Thyroid gland (tissue), 4 donors: ENCODE measurements around the gene EXOC7. TPM values are rescaled to one million over a fixed set of nuclear protein-coding genes. Genes with fewer than 3 reads are reported as not detected.

ENCODE experiments used
- DNase-seq, 2 donors: peaks; one replicate each; pipeline ENCODE4 v3.0.0-alpha.2; 2019
- H3K27ac ChIP-seq, 3 donors: fragments of 200-600 bp; sonication (generic); 1 replicate in 2 of 3; 2 replicates in 1 of 3; pipeline ENCODE4 v1.5.1; 2016 to 2019; ENCODE audit warnings: mild to moderate bottlenecking in 1 of 3, moderate library complexity in 1 of 3
- H3K27me3 ChIP-seq: fragments of 200-600 bp; sonication (generic); one replicate; pipeline ENCODE4 v1.5.1; 2019
- H3K36me3 ChIP-seq, 2 donors: fragments of 200-600 bp; sonication (generic); one replicate each; pipeline ENCODE4 v1.5.1; 2016 to 2019
- H3K4me1 ChIP-seq, 2 donors: fragments of 200-600 bp; sonication (generic); one replicate each; pipeline ENCODE4 v1.5.1; 2017 to 2019
- H3K4me3 ChIP-seq, 3 donors: fragments of 200-600 bp; sonication (generic); replicated peaks in 1 of 3; 1 replicate in 2 of 3; 2 replicates in 1 of 3; pipeline ENCODE4 v1.5.1; 2016; ENCODE audit warnings: mild to moderate bottlenecking in 1 of 3
- H3K9me3 ChIP-seq: fragments of 200-600 bp; sonication (generic); one replicate; pipeline ENCODE4 v1.5.1; 2017
- CTCF ChIP-seq, 6 experiments: fragments of 200-600 bp in 3 of 6; fragments of 450-650 bp in 3 of 6; sonication (generic) in 3 of 6; IDR thresholded peaks; one replicate each; pipeline ENCODE4 v1.5.1; 2016 to 2019; ENCODE audit warnings: antibody characterized with exemption in 6 of 6, mild to moderate bottlenecking in 2 of 6, inconsistent platforms in 1 of 6, moderate library complexity in 1 of 6
- POLR2A ChIP-seq, 2 donors: fragments of 450-650 bp; IDR thresholded peaks; one replicate each; pipeline ENCODE4 v1.6.1; 2017; ENCODE audit warnings: antibody characterized with exemption in 2 of 2, mild to moderate bottlenecking in 2 of 2, moderate library complexity in 1 of 2
- WGBS, 2 donors: methylation state at CpG; one replicate each; pipeline ENCODE4 v1.1.5; 2017; 5-methylcytosine and 5-hydroxymethylcytosine counted together
- intact Hi-C: fragments of 100-400 bp; cut with DNase I; formaldehyde crosslinking; loops from one replicate; pipeline ENCODE4 v1.15.1; 2023
- total RNA-seq, 4 donors: library from RNA; depleted of rRNA; stranded (reverse); fragments of >200 nt; gene quantifications; one replicate each; pipeline ENCODE4 v1.2.3, GENCODE V29; 2016

Gene EXOC7
- total RNA-seq, 4 donors from 2014 or later, result 97.8 to 131 (median 115) TPM

- intact Hi-C loops, result no loop called here
- H3K4me3 ChIP-seq, result peak overlapping the region in 1 of 3 donors; percentile 4
These were observed 34.8 kb upstream of the EXOC7 start for GRCh38 chr17:76138234-76138895.

DNA sequence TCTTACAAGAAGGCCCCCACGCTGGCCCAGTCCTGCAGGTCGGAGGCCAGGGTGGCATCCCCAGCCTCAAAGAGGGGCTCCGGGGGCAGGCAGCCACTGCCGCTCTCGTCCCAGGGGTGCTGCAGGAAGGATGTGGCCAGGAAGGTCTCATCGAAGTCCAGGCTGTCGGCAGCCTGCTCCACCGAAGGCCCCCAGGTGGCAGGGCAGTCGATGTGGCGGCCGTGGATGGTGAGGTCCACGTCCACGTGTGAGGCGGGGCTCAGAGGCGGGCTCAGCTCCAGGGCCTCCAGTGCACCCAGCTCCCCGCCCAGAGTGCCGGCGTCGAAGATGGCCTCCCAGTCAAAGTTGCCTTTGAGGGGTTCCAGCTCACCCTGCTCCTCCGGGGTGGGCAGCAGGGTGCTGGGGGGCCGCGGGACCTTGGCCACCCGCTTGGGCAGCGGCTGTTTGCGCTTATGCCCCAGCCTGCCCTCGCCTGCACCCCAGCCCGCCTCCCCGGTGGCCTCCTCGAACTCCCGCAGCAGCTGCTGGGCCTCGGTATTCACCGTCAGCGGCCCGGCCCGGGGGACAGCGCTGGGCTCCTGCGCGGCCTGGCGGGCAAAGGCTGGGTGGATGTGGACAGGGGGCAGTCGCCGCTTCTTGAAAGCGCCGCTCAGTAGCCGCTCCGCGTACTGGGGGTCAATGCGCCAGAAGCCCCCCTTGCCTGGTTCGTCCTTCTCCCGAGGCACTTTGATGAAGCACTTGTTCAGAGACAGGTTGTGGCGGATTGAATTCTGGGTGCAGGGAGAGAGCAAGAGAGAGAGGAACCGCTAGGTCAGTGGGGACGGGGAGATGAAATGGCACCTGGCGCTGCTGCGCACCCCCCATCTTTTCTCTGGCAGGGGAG, 34.0 kb upstream of the EXOC7 start:
- Histone ChIP-seq H3K27ac (peak overlapping the region in 1 of 3 donors; percentile 60), H3K4me1 (peaks cover 36 to 51% of the 10 kb centered on the region in 2 donors), H3K36me3 (no peaks in the 10 kb centered on the region), H3K27me3 (no peaks in the 10 kb centered on the region), H3K9me3 (no peaks in the 10 kb centered on the region), H3K4me3 (no peak overlapping the region)
- DNase-seq, result no peak
- WGBS, 2 donors, result 49 to 51% methylated on average over 22 to 29 of the region's 54 CpGs
- intact Hi-C loops, result no loop called here
- TF ChIP-seq CTCF (IDR thresholded peaks at IDR 0.05) (no peak), POLR2A (IDR thresholded peaks at IDR 0.05) (no peak)

More at GRCh38 chr17:76138234-76138895, 34.8 kb upstream of the EXOC7 start:
- peak; percentile 92 to 93 for DNase-seq
- WGBS, 2 donors, result 13 to 17% methylated on average over 21 to 23 of the region's 23 CpGs
- no peaks in the 10 kb centered on the region for H3K27me3 ChIP-seq
- no peaks in the 10 kb centered on the region for H3K36me3 ChIP-seq
- peaks cover 33 to 45% of the 10 kb centered on the region in 2 donors for H3K4me1 ChIP-seq
- no peaks in the 10 kb centered on the region for H3K9me3 ChIP-seq
- TF ChIP-seq POLR2A (IDR thresholded peaks at IDR 0.05), result peak in 1 of 2 donors; percentile 41
- TF ChIP-seq CTCF (IDR thresholded peaks at IDR 0.05), result no peak
- H3K27ac ChIP-seq, result peak overlapping the region; percentile 34 to 68 (median 60)

DNA sequence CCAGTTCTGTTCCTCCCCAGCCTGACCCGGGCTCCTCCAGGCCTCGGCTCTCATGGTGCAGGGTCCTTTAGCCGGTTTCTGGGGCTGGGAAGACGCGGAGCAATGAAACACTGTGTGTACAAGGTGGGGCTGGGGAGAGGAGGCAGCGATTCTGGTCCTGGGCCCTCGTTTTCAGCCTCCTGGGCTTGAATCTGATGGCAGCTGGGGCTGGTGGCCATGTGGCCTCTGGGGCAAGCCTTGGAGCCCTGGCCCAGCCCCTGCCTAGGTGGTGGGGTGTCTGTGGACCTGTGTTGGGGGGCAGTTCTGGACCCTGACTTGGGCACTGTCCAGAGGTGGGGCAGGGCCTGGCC, 33.4 kb upstream of the EXOC7 start:
- DNase-seq, result no peak
- 82 to 93% methylated on average over 3 to 7 of the region's 7 CpGs for WGBS, 2 donors
- no peak overlapping the region for H3K27ac ChIP-seq
- no peak overlapping the region for H3K4me3 ChIP-seq
- H3K9me3 ChIP-seq, result no peaks in the 10 kb centered on the region
- H3K36me3 ChIP-seq, result no peaks in the 10 kb centered on the region
- intact Hi-C loops, result no loop called here
- H3K4me1 ChIP-seq, result peaks cover 40 to 56% of the 10 kb centered on the region in 2 donors
- no peaks in the 10 kb centered on the region for H3K27me3 ChIP-seq
- TF ChIP-seq POLR2A (IDR thresholded peaks at IDR 0.05), result no peak
- TF ChIP-seq CTCF (IDR thresholded peaks at IDR 0.05), result no peak

DNA sequence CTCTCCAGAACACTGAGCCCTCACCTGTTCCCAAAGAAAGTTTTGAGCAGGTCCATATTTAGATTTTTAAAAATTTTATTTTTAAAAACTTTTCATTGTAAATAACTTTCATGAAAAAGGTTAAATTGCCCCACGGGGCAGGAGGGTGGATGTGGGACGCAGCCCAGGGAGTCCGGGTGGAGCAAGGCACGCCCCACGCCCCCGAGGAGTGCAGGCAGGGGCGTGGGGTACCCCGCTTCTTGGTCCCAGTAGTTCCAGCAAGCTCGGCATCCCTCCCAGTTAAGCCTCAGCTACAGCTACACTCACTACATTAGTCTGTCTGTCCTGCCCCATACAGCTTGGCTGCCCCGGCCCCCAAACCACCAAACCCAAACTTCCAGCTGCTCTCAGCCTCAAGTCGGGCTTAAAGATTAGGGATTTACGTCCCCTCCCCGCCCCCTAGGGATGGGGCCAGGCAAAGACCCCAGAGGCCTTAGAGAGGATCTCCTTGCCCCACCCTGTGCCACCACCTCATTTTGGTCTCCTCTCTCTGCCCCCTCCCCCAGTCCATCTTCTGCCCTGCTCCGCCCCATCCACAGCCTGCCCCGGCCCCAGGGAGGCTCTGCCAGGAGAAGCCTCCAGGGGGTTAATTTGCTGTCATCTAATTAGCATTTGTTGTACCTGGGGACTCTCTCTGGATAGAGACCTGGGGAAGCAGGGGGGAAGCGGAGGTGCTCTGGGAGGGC, 32.9 kb upstream of the EXOC7 start:
- Histone ChIP-seq H3K27ac (no peak overlapping the region), H3K27me3 (no peaks in the 10 kb centered on the region), H3K4me1 (peaks cover 35 to 50% of the 10 kb centered on the region in 2 donors), H3K9me3 (no peaks in the 10 kb centered on the region), H3K36me3 (no peaks in the 10 kb centered on the region), H3K4me3 (no peak overlapping the region)
- TF ChIP-seq CTCF (IDR thresholded peaks at IDR 0.05) (no peak), POLR2A (IDR thresholded peaks at IDR 0.05) (no peak)
- WGBS, 2 donors, result 85 to 91% methylated on average over 16 of the region's 16 CpGs
- intact Hi-C loops, result no loop called here
- no peak for DNase-seq
